Small intestine (tissue), 7 donors: ENCODE data around the gene TBCD. TPM values are rescaled to one million over a fixed set of nuclear protein-coding genes. Genes with fewer than 3 reads are reported as not detected.

Experiments
- DNase-seq, 2 donors: peaks; one replicate each; pipeline versions ENCODE4 v3.0.0 to v3.0.0-alpha.2; 2013
- FAIRE-seq: peaks from 2 replicates; lab custom pipeline; 2012; peaks lifted over from hg19 to GRCh38; lab: Jason Lieb, UNC
- H3K27ac ChIP-seq, 3 donors: one replicate each; pipeline ENCODE4 v1.5.1; 2013; ENCODE audit warnings: low read length in 2 of 3, mild to moderate bottlenecking in 2 of 3, control low read depth in 1 of 3, inconsistent platforms in 1 of 3, low read depth in 1 of 3, moderate library complexity in 1 of 3
- H3K27me3 ChIP-seq, 3 donors: one replicate each; pipeline ENCODE4 v1.6.1; 2013; ENCODE audit warnings: low read length in 3 of 3, inconsistent platforms in 1 of 3; ENCODE audit not compliant: control insufficient read depth in 3 of 3, insufficient read depth in 3 of 3
- H3K36me3 ChIP-seq, 3 donors: one replicate each; pipeline ENCODE4 v1.6.1; 2013; ENCODE audit warnings: low read length in 3 of 3, inconsistent platforms in 1 of 3, low read depth in 1 of 3, mild to moderate bottlenecking in 1 of 3, moderate library complexity in 1 of 3; ENCODE audit not compliant: control insufficient read depth in 3 of 3, insufficient read depth in 2 of 3
- H3K4me1 ChIP-seq, 3 donors: one replicate each; pipeline ENCODE4 v1.6.1; 2013; ENCODE audit warnings: low read length in 2 of 3, inconsistent platforms in 1 of 3, low read depth in 1 of 3, mild to moderate bottlenecking in 1 of 3, moderate library complexity in 1 of 3; ENCODE audit not compliant: control insufficient read depth in 3 of 3, insufficient read depth in 2 of 3
- H3K4me3 ChIP-seq, 3 donors: one replicate each; pipeline ENCODE4 v1.5.1; 2013; ENCODE audit warnings: low read length in 3 of 3, control low read depth in 1 of 3, inconsistent platforms in 1 of 3, low read depth in 1 of 3, mild to moderate bottlenecking in 1 of 3, moderate library complexity in 1 of 3
- H3K9me3 ChIP-seq, 2 donors: one replicate each; pipeline ENCODE4 v1.6.1; 2013; ENCODE audit warnings: low read depth in 1 of 2, low read length in 1 of 2; ENCODE audit not compliant: control insufficient read depth in 2 of 2, insufficient read depth in 1 of 2
- polyA plus RNA-seq, 4 donors: library from polyadenylated mRNA; stranded (reverse) in 3 of 4; unstranded in 1 of 4; fragments of 200-250 nt in 3 of 4; fragments of 120-200 nt in 1 of 4; gene quantifications; one replicate each; pipeline versions ENCODE4 v1.2.1 to v1.2.3, GENCODE V29; 2013
- donor health status: healthy with polysubstance abuse.
- donor health status: control.
- donor health status: control.
- donor health status: Bipolar disorder and iron deficiency.
- donor health status: healthy.

The TBCD gene
- polyA plus RNA-seq, 4 donors: 38.7 to 83.7 (median 67.3) TPM

DNA sequence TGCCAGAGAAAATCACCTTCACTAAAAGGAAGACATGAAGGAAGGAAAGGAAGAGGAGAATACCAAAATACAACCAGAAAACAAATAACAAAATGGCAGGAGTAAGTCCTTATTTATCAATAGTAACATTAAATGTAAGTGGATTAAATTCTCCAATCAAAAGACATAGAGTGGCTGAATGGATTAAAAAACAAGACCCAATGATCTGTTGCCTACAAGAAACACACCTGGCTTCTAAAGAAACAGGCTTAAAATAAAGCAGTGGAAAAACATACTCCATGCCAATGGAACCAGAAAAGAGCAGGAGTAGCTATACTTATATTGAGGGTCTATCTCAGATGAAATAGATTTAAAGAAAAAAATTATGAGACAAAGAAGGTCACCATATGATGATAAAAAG lies 241.1 kb downstream of the TBCD start:
- Histone ChIP-seq H3K27ac (no peak overlapping the region), H3K4me3 (no peak overlapping the region), H3K4me1 (no peaks in the 10 kb centered on the region), H3K9me3 (peaks cover 0 to 5% of the 10 kb centered on the region in 2 donors), H3K36me3 (no peaks in the 10 kb centered on the region), H3K27me3 (no peaks in the 10 kb centered on the region)
- DNase-seq (no peak), FAIRE-seq (no peak)

Other genes starting within 250 kb of the TBCD start
- gene FOXK2, start 232.3 kb upstream of the TBCD start, polyA plus RNA-seq: 10 to 100 TPM; 11.6 to 25.9 (median 18.0) TPM
- gene WDR45B, start 103.6 kb upstream of the TBCD start, polyA plus RNA-seq: 10 to 100 TPM; 60.4 to 69.7 (median 66.3) TPM
- gene RAB40B, start 53.4 kb upstream of the TBCD start, polyA plus RNA-seq: 10 to 100 TPM in 2 of 4 donors, 1 to 10 TPM in 2; 8.1 to 24.5 (median 13.9) TPM
- 10 to 100 TPM; 20.3 to 50.0 (median 26.5) TPM for gene FN3KRP, start 35.4 kb upstream of the TBCD start, polyA plus RNA-seq
- 100 to 1,000 TPM in 1 of 4 donors, 10 to 100 TPM in 3; 17.9 to 261 (median 23.5) TPM for gene FN3K, start 16.4 kb upstream of the TBCD start, polyA plus RNA-seq
- gene ZNF750, start 88.0 kb downstream of the TBCD start, polyA plus RNA-seq: under 1 TPM in 3 of 4 donors, not detected in 1; 0.04 to 0.27 (median 0.10) TPM